TTC549 (cell line): ENCODE results near the gene C9orf50.
"Not testable (repeated sequence)": the region's sequence is repeated elsewhere in the genome, so short reads cannot be mapped to it uniquely, and the experiment has no call there.

Experiments
- FAIRE-seq: peaks from 2 replicates; lab custom pipeline; 2012; peaks lifted over from hg19 to GRCh38; lab: Jason Lieb, UNC

The C9orf50 gene

GRCh38 chr9:129620669-129621295 is at the start of gene C9orf50:
Gene C9orf50 (minus strand): TSS chr9:129621101. CDS start chr9:129620574, 527 bp downstream.
- FAIRE-seq: no peak

GRCh38 chr9:129669946-129670345 is 49.0 kb upstream of the C9orf50 start:
- FAIRE-seq: no peak

- no peak for FAIRE-seq
Observed at GRCh38 chr9:129669141-129669718, 48.3 kb upstream of the C9orf50 start.

- no peak for FAIRE-seq
Observed at GRCh38 chr9:129667850-129668249, 46.9 kb upstream of the C9orf50 start.

- no peak for FAIRE-seq
Observed at GRCh38 chr9:129667378-129667777, 46.5 kb upstream of the C9orf50 start.

- FAIRE-seq: no peak
Observed at GRCh38 chr9:129666575-129666974, 45.7 kb upstream of the C9orf50 start.

GRCh38 chr9:129665814-129666520 is 45.1 kb upstream of the C9orf50 start:
- FAIRE-seq: no peak

- FAIRE-seq: no peak
Observed at GRCh38 chr9:129665389-129665775, 44.5 kb upstream of the C9orf50 start, which contains the start of gene PRRX2. Gene PRRX2 (plus strand): TSS chr9:129665647. CDS start chr9:129665868, 221 bp downstream.

- FAIRE-seq: no peak
Observed at GRCh38 chr9:129664746-129665388, 44.0 kb upstream of the C9orf50 start.

GRCh38 chr9:129662239-129662638 is 41.3 kb upstream of the C9orf50 start:
- not testable (repeated sequence) for FAIRE-seq

- no peak for FAIRE-seq
Observed at GRCh38 chr9:129661029-129661428, 40.1 kb upstream of the C9orf50 start.

- no peak for FAIRE-seq
Observed at GRCh38 chr9:129656795-129657390, 36.0 kb upstream of the C9orf50 start.

- FAIRE-seq: no peak
Observed at GRCh38 chr9:129655696-129656095, 34.8 kb upstream of the C9orf50 start.

- no peak for FAIRE-seq
Observed at GRCh38 chr9:129655154-129655553, 34.3 kb upstream of the C9orf50 start.

GRCh38 chr9:129654554-129655040 is 33.7 kb upstream of the C9orf50 start:
- no peak for FAIRE-seq

- no peak for FAIRE-seq
Observed at GRCh38 chr9:129653823-129654553, 33.1 kb upstream of the C9orf50 start.

GRCh38 chr9:129650680-129651235 is 29.9 kb upstream of the C9orf50 start:
- no peak for FAIRE-seq

GRCh38 chr9:129649726-129650679 is 29.1 kb upstream of the C9orf50 start:
- no peak for FAIRE-seq

GRCh38 chr9:129648764-129649115 is 27.8 kb upstream of the C9orf50 start:
- FAIRE-seq: no peak

GRCh38 chr9:129648092-129648763 is 27.3 kb upstream of the C9orf50 start:
- no peak for FAIRE-seq
